Activated CD8-positive, alpha-beta T cell treated with anti-CD3 and anti-CD28 coated beads, Interleukin-2, amount 10 ng/mL, durations not matched to agents 7 days and 5 days (primary cell): ENCODE measurements around the gene GPX4. TPM values are rescaled to one million over a fixed set of nuclear protein-coding genes. Genes with fewer than 3 reads are reported as not detected.

Source experiments
- ATAC-seq: fragments of 150-1000 bp; cut with Tn5 transposase; one replicate; pipeline ENCODE4 v1.10.0; 2021; ENCODE audit warnings: moderate library complexity
- CTCF ChIA-PET: fragments of 350-600 bp; sonication (Branson Sonifier 250); formaldehyde crosslinking; loops from one replicate; lab custom pipeline; 2021; ENCODE audit warnings: antibody characterized with exemption; lab: Charles Lee
- POLR2A ChIA-PET: fragments of 350-600 bp; sonication (Branson Sonifier 250); formaldehyde crosslinking; loops from one replicate; lab custom pipeline; 2021; ENCODE audit warnings: antibody characterized with exemption; lab: Charles Lee
- DNase-seq: peaks from one replicate; pipeline ENCODE4 v3.0.0-alpha.2; 2020
- H3K27ac Mint-ChIP-seq: one replicate; pipeline ENCODE4 v1.8.0; 2021; ENCODE audit warnings: mild to moderate bottlenecking, mixed read lengths
- H3K27me3 Mint-ChIP-seq: one replicate; pipeline ENCODE4 v1.8.0; 2021; ENCODE audit warnings: low read depth, mixed read lengths
- H3K36me3 Mint-ChIP-seq: one replicate; pipeline ENCODE4 v1.8.0; 2021; ENCODE audit warnings: low read depth, mixed read lengths
- H3K4me1 Mint-ChIP-seq: one replicate; pipeline ENCODE4 v1.8.0; 2021; ENCODE audit warnings: low read depth, mixed read lengths
- H3K4me3 Mint-ChIP-seq: one replicate; pipeline ENCODE4 v1.8.0; 2021; ENCODE audit warnings: mild to moderate bottlenecking, mixed read lengths
- H3K9me3 Mint-ChIP-seq: one replicate; pipeline ENCODE4 v1.8.0; 2022; ENCODE audit warnings: mixed read lengths; ENCODE audit not compliant: insufficient read depth
- total RNA-seq, 2 experiments: library from RNA; stranded (reverse); gene quantifications; one replicate each; pipeline ENCODE4 v1.2.3, GENCODE V29; 2021

The GPX4 gene
- total RNA-seq, 2 experiments from 2014 or later, result 174 to 177 TPM

DNA sequence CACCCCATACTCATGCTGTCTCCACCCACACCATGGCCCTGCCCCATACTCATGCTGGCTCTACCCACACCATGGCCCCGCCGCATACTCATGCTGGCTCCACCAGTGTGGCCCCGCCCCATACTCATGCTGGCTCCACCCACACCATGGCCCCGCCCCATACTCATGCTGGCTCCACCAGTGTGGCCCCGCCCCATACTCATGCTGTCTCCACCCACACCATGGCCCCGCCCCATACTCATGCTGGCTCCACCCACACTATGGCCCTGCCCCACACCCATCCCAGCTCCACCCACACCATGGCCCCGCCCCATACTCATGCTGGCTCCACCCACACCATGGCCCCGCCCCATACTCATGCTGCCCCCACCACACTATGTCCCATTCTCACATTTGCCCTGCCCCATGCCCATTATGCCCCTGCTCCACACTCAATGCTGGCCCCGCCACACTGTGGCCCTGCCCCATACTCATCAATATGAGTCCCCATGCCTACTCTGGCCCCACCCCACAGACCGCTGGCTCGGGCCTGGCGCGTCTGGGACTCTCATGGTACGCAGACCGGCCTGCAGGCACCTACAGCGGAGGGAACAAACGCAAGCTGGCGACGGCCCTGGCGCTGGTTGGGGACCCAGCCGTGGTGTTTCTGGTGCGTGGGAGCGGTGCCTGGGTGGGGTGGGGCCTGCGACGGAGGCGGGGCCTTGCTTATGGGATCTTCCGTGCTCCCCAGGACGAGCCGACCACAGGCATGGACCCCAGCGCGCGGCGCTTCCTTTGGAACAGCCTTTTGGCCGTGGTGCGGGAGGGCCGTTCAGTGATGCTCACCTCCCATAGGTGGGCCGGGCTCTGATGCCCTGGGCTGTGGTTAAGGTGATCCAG is 40.5 kb upstream of the GPX4 start:
- H3K27me3 Mint-ChIP-seq, result no peaks in the 10 kb centered on the region
- peaks cover 29% of the 10 kb centered on the region for H3K36me3 Mint-ChIP-seq
- no peaks in the 10 kb centered on the region for H3K9me3 Mint-ChIP-seq
- no peak overlapping the region for H3K27ac Mint-ChIP-seq
- CTCF ChIA-PET, result interaction anchor here (4.8 kb wide), 1 partner anchor 23 kb away, joined by 33 read pairs; the partner anchor contains the start of gene ABCA7
- H3K4me1 Mint-ChIP-seq, result peaks cover 39% of the 10 kb centered on the region
- peak; percentile 69 for DNase-seq
- ATAC-seq, result no peak
- H3K4me3 Mint-ChIP-seq, result no peak overlapping the region
- POLR2A ChIA-PET, result interaction anchor here (0.7 to 5.5 kb wide), 2 partner anchors 16 to 22 kb away, joined by 3 to 113 read pairs; no protein-coding TSS in a partner anchor

DNA sequence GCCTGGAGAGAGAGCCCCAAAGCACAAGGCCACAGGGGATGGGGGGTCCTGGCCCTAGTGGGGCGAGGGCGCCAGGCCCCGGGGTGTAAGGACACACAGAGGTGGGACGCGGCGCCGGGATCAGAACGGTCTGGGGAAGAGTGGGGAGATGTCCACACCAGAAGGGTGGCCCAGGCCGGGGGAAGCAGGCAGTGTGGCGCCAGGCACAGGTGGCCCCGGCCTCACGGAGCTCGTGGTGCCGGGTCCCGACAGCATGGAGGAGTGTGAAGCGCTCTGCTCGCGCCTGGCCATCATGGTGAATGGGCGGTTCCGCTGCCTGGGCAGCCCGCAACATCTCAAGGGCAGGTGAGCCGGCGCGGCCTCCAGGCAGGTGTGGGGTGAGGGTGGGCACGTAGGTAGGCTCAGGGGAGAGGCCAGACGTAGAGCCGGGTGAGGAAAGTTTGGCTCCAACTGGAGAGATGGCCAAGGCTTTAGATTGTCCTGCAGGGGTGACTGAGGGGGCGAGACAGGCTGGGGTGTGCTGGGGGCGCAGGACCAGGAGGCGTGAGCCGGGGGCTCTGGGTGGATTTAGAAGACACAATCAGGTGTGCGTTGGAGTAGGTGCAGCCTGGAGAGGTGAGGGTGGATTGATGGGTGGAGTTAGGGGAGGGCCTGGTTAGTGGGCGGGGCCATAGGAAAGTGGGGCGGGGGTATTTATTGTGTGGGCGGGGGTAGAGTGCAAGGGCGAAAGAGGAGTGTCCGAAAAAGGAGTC is 39.7 kb upstream of the GPX4 start:
- no peak for ATAC-seq
- Mint-ChIP-seq H3K4me1 (peaks cover 42% of the 10 kb centered on the region), H3K36me3 (peaks cover 31% of the 10 kb centered on the region), H3K27me3 (no peaks in the 10 kb centered on the region), H3K9me3 (no peaks in the 10 kb centered on the region), H3K27ac (peak overlapping the region; percentile 37), H3K4me3 (no peak overlapping the region)
- DNase-seq, result no peak
- ChIA-PET POLR2A (interaction anchor here (0.8 to 5.5 kb wide), 4 partner anchors 15 to 26 kb away, joined by 3 to 113 read pairs (median 8); partner anchors contain the start of gene ABCA7), CTCF (interaction anchor here (0.9 to 4.8 kb wide), 14 partner anchors 9 to 180 kb away, joined by 3 to 33 read pairs (median 5); partner anchors contain the start of gene ABCA7)

DNA sequence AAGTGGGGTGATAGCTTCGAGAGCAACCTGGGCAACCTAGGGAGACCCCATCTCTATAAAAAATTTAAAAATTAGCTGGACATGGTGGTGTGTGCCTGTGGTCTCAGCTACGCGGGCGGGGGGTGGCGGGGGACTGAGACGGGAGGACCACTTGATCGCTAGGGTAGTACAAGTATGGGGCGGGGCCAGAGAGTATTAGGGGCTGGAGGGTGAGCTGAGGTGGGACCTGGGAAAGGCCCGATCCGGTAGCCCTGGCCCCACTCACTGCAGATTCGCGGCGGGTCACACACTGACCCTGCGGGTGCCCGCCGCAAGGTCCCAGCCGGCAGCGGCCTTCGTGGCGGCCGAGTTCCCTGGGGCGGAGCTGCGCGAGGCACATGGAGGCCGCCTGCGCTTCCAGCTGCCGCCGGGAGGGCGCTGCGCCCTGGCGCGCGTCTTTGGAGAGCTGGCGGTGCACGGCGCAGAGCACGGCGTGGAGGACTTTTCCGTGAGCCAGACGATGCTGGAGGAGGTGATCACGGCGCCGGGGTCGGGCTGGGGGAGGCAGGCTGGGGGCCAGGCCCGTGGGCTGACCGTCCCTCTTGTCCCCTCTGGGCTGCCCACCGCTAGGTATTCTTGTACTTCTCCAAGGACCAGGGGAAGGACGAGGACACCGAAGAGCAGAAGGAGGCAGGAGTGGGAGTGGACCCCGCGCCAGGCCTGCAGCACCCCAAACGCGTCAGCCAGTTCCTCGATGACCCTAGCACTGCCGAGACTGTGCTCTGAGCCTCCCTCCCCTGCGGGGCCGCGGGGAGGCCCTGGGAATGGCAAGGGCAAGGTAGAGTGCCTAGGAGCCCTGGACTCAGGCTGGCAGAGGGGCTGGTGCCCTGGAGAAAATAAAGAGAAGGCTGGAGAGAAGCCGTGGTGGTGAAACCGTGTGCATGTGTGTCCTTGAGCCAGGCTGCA is 38.9 kb upstream of the GPX4 start:
- Mint-ChIP-seq H3K4me3 (peak overlapping the region; percentile 19), H3K36me3 (peaks cover 31% of the 10 kb centered on the region), H3K27ac (peak overlapping the region; percentile 74), H3K9me3 (no peaks in the 10 kb centered on the region), H3K4me1 (peaks cover 48% of the 10 kb centered on the region), H3K27me3 (no peaks in the 10 kb centered on the region)
- CTCF ChIA-PET, result interaction anchor here (0.9 to 4.8 kb wide), 18 partner anchors 10 to 179 kb away, joined by 3 to 33 read pairs (median 5); partner anchors contain the start of gene ABCA7
- POLR2A ChIA-PET, result interaction anchor here (0.8 to 5.5 kb wide), 4 partner anchors 14 to 25 kb away, joined by 3 to 113 read pairs (median 8); partner anchors contain the start of gene ABCA7
- ATAC-seq, result peak; percentile 38
- peak; percentile 77 for DNase-seq

DNA sequence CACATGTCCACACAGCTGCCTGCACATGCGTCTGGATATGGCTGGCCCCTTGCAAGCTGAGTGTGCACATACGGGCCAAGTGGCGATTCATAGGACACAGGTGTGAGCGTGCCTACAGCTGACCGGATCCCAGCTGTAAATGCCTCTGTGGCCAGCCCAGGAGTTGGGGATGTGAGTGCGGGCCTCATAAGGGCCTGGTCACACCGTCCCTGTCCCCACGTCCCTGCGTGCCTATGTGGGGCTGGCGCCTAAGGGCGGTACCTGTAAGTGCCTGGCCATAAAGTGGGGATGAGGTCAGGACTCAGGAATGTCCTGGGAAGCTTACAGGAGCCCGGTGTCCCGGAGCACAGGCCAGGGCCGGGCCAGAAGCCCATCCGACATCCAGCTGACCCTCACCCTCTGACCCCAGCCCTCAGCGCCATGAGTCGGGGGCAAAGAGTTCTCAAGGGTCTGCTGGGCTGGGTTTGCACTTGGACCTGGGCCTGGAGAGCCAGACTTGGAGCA is 38.1 kb upstream of the GPX4 start:
- peak overlapping the region; percentile 38 for H3K4me3 Mint-ChIP-seq
- H3K27ac Mint-ChIP-seq, result peak overlapping the region; percentile 57
- DNase-seq, result no peak
- no peaks in the 10 kb centered on the region for H3K9me3 Mint-ChIP-seq
- H3K27me3 Mint-ChIP-seq, result no peaks in the 10 kb centered on the region
- ChIA-PET POLR2A (interaction anchor here (1.7 to 5.5 kb wide), 4 partner anchors 13 to 27 kb away, joined by 7 to 113 read pairs (median 36); partner anchors contain the start of gene ABCA7), CTCF (interaction anchor here (1.0 to 4.8 kb wide), 11 partner anchors 9 to 201 kb away, joined by 3 to 33 read pairs (median 5); partner anchors contain the start of gene ABCA7)
- H3K36me3 Mint-ChIP-seq, result peaks cover 33% of the 10 kb centered on the region
- no peak for ATAC-seq
- H3K4me1 Mint-ChIP-seq, result peaks cover 50% of the 10 kb centered on the region

DNA sequence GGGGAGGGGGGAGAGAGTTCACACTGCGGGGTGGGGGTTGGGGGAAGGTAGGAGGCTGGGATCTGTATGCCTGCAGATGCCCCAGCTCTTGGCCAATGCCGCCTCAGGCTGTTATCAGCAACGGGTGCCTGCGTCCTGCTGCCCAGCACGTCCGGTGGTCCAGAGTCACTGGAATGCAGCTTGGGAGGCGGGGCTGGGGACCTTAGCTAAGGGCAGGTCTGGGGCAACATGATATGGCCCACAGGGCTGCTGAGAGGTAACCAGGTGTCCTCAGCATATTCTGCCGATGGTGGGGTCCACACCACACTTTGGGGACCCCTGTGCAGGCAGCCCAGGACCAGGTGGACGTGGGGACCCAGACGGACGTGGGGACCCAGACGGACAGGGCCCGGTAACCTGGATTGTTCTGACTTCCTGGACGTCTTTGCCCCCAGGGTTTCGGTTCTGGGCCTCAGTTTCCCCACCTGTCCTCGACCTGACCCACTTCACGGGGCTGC is 37.5 kb upstream of the GPX4 start:
- peaks cover 33% of the 10 kb centered on the region for H3K36me3 Mint-ChIP-seq
- peak overlapping the region; percentile 90 for H3K27ac Mint-ChIP-seq
- ChIA-PET CTCF (interaction anchor here (0.5 to 4.8 kb wide), 12 partner anchors 10 to 200 kb away, joined by 3 to 33 read pairs (median 9); partner anchors contain the start of gene ABCA7), POLR2A (interaction anchor here (1.0 to 5.5 kb wide), 11 partner anchors 11 to 46 kb away, joined by 3 to 113 read pairs (median 8); partner anchors contain the start of genes ABCA7, GPX4, RNU6-2 and TMEM259)
- ATAC-seq, result no peak
- H3K9me3 Mint-ChIP-seq, result no peaks in the 10 kb centered on the region
- H3K4me3 Mint-ChIP-seq, result peak overlapping the region; percentile 91
- no peaks in the 10 kb centered on the region for H3K27me3 Mint-ChIP-seq
- peaks cover 50% of the 10 kb centered on the region for H3K4me1 Mint-ChIP-seq
- no peak for DNase-seq

DNA sequence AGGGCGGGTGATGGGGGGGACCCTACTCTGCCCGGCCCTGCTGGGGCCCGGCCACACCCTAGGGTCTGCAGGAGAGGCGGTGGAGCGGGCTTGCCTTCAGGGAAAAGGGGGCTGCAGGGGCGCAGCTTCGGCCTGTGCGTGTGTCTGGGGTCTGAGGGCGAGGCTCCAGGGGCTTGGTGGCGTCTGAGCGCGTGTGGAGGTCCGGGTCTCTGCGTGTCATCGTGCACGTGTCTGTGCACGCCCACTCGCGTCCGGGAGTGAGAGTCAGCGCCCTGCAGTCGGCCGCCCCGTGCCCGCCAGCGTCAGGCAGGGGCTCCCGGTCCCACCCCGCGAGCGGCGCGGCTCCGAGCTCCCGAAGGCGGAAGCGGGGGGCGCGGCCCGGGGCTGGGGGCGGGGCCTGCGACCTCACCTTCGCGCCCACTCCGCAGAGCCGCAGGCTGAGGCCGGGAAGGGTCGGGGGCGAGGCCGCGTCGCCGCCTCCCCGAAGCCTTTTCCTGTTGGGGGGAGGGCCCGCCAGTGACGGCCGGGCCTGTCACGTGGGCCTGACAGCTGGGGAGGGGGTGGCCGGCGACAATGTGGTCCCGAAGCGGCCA is 37.0 kb upstream of the GPX4 start, which contains the start of gene ARHGAP45:
Gene ARHGAP45 (plus strand): TSS at position 420 of the 593 bp plus-strand sequence. CDS start 239 bp downstream, outside the sequence.
- no peaks in the 10 kb centered on the region for H3K9me3 Mint-ChIP-seq
- H3K4me1 Mint-ChIP-seq, result peaks cover 53% of the 10 kb centered on the region
- peak within 1 kb of the TSS; percentile 91 for H3K4me3 Mint-ChIP-seq
- ChIA-PET CTCF (interaction anchor here (0.5 to 4.8 kb wide), 16 partner anchors 9 to 200 kb away, joined by 3 to 33 read pairs (median 6); partner anchors contain the start of genes ABCA7 and CNN2), POLR2A (interaction anchor here (0.7 to 5.5 kb wide), 19 partner anchors 11 to 202 kb away, joined by 3 to 113 read pairs (median 5); partner anchors contain the start of genes ABCA7, CIRBP, CNN2 and GPX4)
- ATAC-seq (peak; percentile 60), DNase-seq (peak; percentile 90)
- peaks cover 34% of the 10 kb centered on the region for H3K36me3 Mint-ChIP-seq
- no peaks in the 10 kb centered on the region for H3K27me3 Mint-ChIP-seq
- H3K27ac Mint-ChIP-seq, result peak within 1 kb of the TSS; percentile 96

DNA sequence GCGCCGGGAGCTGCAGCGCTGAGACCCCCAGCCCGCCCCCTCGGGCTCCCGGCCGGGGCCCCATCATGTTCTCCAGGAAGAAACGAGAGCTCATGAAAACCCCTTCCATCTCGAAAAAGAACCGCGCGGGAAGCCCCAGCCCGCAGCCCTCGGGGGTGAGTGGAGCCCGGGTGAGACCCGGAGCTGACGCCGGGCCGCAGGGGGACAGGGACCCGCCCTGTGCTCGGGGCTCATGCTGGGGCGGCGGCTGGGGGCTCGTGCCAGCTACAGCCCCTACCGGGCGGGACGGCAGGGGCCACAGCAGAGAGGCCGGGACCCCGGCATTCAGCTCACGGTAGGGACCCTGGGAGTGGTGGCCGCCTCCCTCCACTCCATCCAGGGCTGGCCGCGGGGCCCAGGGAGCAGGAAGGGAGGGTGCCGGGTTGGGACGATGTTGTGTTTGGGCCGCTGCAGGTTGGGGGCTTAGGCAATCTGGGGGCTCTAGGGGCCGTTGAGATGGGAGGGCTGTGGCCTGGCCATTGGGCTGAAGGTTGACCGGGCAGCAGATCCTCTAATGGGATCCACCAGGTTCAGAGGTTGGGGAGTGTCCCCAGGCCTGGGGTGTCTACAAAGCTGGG is 36.3 kb upstream of the GPX4 start:
- ChIA-PET CTCF (interaction anchor here (0.6 to 4.8 kb wide), 15 partner anchors 9 to 199 kb away, joined by 3 to 33 read pairs (median 6); partner anchors contain the start of genes ABCA7 and CNN2), POLR2A (interaction anchor here (0.7 to 5.5 kb wide), 21 partner anchors 11 to 202 kb away, joined by 3 to 113 read pairs (median 4); partner anchors contain the start of genes ABCA7, CIRBP, CNN2 and GPX4)
- peak overlapping the region; percentile 96 for H3K27ac Mint-ChIP-seq
- peaks cover 36% of the 10 kb centered on the region for H3K36me3 Mint-ChIP-seq
- H3K4me3 Mint-ChIP-seq, result peak overlapping the region; percentile 91
- peaks cover 59% of the 10 kb centered on the region for H3K4me1 Mint-ChIP-seq
- ATAC-seq (peak; percentile 38), DNase-seq (peak; percentile 55)
- no peaks in the 10 kb centered on the region for H3K27me3 Mint-ChIP-seq
- no peaks in the 10 kb centered on the region for H3K9me3 Mint-ChIP-seq

DNA sequence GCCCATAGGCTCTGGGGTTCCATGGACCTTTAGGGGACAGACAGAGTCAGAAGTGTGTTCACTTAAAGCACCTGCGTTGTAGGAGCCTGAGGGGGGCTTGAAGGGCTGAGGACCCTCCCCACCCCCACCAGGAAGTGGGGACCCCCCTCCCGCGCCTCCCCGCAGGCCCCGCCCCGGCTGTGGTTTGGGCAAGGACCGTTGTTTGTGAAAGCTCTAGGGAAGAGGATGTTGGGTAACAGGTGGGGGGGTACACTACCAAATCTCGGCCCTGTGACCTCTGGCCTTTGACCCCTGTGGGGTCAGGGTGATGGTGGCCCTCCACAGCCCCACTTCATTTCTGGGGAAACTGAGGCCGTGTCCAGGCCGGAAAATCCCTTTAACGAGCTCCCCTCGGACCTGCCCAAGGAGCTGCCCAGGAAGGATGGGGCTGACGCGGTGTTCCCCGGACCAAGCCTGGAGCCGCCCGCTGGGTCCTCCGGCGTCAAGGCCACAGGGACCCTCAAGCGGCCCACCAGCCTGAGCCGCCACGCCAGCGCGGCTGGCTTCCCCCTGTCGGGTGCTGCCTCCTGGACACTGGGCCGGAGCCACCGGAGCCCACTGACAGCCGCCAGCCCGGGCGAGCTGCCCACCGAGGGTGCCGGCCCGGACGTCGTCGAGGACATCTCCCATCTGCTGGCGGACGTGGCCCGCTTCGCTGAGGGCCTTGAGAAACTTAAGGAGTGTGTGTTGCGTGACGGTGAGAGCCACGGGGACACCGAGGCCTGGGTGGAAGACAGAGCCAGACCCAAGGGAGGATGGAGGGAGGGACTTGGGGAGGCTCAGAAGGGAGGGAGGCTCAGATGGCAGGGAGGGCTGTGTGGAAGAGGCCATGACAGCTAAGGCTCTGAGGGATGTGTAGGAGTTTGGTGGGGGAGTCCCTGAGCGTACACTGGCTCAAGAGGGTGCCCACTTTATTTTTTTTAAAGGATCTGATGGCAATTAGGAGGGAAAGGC is 35.5 kb upstream of the GPX4 start:
- peaks cover 65% of the 10 kb centered on the region for H3K4me1 Mint-ChIP-seq
- DNase-seq (peak; percentile 88), ATAC-seq (peak; percentile 4)
- ChIA-PET CTCF (interaction anchor here (1.5 to 4.8 kb wide), 8 partner anchors 8 to 198 kb away, joined by 6 to 33 read pairs (median 10); partner anchors contain the start of gene ABCA7), POLR2A (interaction anchor here (0.5 to 5.5 kb wide), 17 partner anchors 11 to 1436 kb away, joined by 3 to 113 read pairs (median 7); partner anchors contain the start of genes ABCA7, CIRBP, CNN2 and GPX4)
- H3K4me3 Mint-ChIP-seq, result peak overlapping the region; percentile 91
- no peaks in the 10 kb centered on the region for H3K27me3 Mint-ChIP-seq
- H3K27ac Mint-ChIP-seq, result peak overlapping the region; percentile 96
- H3K9me3 Mint-ChIP-seq, result no peaks in the 10 kb centered on the region
- H3K36me3 Mint-ChIP-seq, result peaks cover 43% of the 10 kb centered on the region
